HG03469 (cell line): ENCODE measurements around the gene GRB10.

Source experiments
- ATAC-seq: cut with Tn5 transposase; IDR thresholded peaks from one replicate; pipeline ENCODE4 v1.9.1; 2021; ENCODE audit warnings: mild to moderate bottlenecking, moderate library complexity, moderate number of reproducible peaks; ENCODE audit not compliant: unreplicated experiment

GRB10 gene

DNA sequence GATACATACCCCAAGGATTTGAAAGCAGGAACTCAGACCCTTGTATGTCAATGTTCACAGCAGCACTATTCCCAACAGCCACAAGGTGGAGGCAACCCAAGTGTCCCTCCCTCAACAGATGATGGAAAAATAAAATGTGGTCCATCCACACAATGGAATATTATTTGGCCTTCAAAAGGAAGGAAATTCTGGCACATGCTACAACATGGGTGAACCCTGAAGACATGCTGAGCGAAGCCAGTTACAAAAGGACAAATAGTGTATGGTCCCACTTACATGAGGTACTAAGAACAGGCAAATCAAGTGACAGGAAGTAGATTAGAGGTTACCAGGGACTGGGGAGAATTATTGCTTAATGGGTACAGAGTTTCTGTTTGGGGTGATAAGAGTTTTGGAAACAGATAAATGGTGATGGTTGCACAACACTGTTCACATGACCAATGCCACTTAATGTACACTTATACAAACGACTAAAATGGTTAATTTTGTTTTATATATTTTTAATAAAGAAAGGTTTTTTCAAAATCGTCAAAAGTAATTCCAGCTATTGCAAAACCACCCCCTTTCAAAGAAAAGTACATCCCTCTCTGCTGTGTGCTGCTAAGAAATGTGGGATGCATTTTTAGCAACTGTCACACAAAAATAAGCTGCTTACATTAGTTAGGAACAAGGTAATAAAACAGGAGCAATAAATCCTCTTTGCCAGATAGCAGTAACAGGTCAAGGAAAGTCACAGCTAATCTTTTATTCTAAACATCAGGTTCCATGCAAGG lies 85.7 kb downstream of the GRB10 start:
- no peak for ATAC-seq

- no peak for ATAC-seq
These were observed 87.7 kb downstream of the GRB10 start for GRCh38 chr7:50695026-50695425.

DNA sequence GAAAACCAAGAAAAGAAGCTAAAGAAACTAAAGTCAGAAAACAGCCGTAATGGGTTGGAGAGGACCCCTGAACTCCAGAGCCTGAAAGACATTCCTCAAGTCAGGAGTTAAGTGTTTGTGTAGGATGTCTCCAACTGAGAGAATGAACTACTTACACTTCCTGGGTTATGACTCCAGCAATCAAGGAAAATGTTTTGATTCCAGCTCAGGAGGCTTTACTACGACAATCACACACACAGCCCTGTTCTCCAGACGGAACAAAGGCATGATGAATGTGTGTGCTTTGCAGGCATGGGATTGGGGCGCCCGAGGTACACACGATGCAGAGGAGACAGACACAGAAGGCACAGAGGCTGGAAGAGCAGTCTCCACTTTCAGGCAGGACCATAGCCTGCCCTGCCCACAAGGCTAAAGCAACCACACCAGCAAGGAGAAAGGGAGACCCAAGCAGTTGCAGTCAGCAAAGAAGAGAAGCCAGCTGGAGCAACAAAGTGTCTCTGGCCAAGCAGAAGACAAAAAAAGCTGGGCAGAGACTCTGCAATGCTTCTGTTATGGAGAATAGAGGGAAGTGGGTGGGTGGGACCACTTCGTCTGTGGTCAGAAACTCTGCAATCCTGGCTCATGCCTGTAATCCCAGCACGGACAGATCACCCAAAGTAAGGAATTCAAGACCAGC lies 89.1 kb downstream of the GRB10 start:
- no peak for ATAC-seq

DNA sequence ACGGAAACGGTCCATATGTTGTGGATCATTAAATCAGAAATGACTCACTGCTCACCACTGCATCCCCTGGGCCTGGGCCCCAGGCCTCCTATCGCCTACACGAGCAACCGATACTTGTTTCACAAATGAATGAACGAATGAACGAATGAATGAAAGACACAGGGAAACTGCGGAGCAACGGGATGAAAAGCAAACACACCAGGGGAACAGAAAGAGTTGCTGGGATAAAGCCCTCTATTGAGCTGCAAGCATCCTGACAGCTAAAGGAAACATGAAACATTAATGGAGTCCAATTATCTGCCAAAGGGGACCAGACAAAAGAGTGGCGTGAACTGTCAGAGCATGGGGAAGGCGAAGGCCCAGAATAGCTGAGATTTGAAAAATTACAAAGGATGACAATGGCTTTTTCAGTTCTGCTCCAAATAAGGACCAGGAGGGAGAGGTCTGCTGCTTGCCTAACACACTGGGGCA lies 92.1 kb downstream of the GRB10 start:
- no peak for ATAC-seq

GRCh38 chr7:50688226-50688590 lies 94.5 kb downstream of the GRB10 start:
- ATAC-seq: no peak

DNA sequence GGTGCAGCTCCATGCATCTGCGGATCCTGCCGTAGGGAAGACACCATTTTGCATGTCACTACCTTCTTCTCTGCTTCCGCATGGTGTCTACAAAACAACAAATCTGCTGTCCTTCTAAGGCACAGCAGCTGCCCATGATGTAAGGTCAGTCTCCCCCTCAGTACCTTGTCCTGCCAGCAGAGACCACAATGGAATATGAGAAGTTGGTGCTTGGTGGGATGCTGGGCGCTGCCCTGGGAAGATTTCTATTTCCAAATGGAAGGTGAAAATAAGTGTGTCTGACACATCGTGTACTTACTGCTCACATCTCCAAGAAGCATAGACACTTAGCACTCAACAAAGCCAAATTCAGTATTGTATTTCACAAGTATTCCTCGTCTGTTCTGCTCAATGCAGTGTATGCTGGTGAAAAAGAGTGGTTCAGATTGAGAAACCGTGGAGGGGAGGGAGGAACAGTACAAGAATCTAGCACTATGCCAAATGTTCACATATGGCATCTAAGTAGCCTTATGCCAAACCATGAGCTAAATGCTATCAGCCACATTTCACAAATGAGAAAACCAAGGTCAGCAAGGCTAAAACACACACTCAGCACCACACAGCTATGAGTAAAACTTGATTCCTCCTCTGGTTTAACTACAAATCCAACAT lies 95.0 kb downstream of the GRB10 start:
- ATAC-seq: no peak

DNA sequence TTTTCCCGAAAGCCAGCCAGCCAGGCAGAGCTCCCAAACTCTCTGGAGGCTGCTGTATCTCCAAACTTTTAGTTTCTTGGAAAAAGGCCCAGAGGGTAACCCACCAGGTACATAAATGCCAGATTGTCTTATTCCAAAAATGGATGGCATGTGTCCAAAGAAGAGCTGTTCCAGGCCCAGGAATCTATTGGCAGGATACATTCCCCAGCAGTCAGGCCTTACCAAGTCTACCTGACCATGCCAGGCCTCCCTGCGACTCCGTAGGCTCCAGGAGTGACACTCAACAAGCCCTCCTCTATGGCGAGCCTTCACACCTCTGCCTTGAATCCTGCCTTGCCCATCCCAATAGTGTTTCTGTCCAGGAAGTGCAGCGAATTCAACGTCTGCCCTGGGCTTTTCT lies 95.6 kb downstream of the GRB10 start:
- no peak for ATAC-seq

- ATAC-seq: no peak
These were observed 97.3 kb downstream of the GRB10 start for GRCh38 chr7:50685135-50686065.

DNA sequence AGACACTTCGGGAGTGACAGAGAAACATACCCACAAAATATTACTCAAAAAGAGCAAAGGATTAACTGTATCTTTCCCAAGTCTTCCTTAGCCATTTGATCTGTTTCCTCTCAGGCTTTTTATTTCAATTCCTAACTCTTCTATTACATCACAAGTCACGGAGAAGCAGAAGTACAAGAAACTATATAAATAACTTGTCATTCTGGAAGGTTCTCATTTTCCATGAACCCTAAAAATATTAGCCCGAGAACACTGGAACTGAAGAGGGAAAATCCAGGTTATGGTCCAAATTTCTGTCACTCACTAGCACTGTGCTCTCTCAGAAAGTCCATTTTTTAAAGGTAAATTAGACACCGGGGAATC lies 98.0 kb downstream of the GRB10 start:
- ATAC-seq: no peak

DNA sequence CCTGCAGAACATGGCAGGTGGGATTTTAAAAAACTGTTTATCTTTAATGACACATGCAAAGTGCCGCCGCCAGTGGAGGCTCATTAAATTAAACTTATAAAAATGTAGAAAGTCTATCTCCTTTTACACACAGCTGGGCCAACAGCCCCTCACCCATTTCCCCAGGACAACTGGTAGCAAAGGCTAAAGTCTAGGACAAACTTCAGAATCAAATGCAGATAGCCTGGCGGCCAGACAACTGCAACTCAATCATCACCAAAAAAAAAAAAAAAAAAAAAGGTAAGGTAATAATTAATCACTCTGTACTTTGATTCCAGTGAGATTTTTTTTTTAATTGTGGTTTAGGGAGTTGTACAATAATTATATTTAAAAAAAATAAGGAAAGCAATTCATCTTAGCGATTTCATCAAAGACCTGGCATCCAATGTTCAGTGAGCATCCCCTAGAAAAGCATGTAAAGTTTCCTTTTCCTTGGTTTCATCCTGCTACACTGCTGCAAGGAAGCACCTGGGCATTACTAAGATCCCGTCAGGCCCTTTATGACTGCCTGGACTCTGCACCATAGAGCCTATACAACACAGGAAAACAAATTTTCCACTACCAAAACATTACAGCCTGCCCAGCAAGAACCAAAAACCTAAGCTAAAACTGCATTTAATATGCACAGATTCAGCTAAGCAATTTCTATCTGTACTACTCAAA lies 98.5 kb downstream of the GRB10 start:
- no peak for ATAC-seq

DNA sequence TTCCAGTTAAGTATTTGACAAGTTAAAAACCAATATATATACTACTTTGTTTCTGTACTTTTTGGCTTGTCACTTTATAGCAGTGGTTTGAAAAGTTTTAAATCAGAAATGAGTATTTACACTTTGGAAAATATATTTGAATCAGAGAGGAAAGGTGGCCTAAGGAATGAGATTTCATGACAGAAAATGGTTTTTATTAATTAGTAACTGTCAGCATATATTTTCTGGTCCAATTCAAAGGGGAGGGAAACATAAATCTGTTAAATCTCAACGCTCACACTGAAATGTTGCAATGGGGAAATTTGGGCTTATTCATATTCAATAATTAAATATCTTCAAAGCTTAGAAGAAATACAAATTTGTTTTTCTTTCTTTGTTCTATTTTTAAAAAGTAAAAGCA lies 100.1 kb downstream of the GRB10 start:
- no peak for ATAC-seq

DNA sequence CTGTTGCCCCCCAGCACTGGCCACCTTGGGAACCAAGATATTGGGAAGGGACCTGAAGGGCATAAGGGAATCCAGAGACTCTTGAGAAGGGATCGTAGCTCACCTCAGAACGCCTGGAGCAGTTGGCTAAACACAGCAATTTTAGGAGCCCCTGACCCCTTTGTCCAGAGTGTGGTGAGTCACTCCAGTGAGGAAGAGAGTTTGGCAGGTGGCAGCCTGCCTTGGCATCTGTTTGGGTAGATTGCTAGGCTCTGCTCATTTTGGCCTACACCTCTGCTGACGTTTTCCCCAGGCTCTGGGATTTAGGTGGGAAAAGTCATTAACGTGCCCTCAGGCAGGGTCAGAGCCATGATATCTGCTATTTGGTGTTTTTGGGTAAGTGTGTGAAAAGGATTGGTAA lies 100.6 kb downstream of the GRB10 start:
- ATAC-seq: no peak

DNA sequence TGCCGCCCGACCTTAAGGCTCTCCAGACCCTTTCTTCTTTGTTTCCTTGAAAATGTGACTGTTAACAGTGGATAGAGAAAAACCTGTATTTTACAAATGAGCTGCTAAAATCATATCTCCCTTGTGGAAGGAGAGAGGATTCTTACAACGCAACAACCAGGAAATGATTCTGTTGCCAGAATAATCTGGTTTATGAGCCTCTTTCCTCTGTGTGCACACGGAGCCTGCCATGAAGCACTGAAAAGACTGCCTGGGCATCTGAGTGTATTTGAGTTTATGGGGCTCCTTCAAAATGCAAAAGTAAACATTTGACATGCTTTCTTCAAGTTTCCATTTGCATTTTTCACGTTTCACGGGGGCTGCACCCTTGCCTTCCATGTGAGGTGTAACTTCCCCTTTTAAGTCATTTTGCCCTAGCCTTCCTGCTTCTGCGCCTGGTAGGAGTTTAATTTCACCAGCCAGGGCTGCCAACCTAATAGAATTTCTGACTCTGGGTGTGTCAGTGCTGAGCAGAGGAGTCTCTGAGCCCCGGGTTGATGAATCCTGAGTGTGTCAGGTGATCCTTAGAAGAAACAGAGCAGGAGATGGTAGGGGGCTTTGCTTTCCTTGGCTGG lies 101.2 kb downstream of the GRB10 start:
- ATAC-seq: no peak

GRCh38 chr7:50679218-50680007 lies 103.3 kb downstream of the GRB10 start:
- peak; percentile 60 for ATAC-seq

GRCh38 chr7:50678586-50678985 lies 104.1 kb downstream of the GRB10 start:
- ATAC-seq: no peak

DNA sequence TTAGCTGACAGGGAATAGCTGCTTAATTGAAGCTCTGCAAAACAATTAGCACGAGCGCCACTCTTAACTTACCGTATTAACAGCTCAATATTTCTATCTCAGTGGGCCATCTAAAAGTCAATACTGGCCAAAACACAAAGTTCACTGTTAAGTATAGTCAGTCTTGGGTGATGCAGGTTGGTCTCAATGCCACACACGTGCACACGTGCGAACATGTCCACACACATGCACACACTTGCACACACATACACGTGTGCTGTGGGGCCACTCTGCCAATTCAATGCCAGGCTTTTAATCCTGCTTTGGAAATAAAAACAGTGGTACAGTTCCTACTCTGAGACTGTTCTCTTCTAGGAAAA lies 105.1 kb downstream of the GRB10 start:
- no peak for ATAC-seq

- ATAC-seq: no peak
These were observed 105.7 kb downstream of the GRB10 start for GRCh38 chr7:50676740-50677637.

- no peak for ATAC-seq
These were observed 106.6 kb downstream of the GRB10 start for GRCh38 chr7:50676079-50676478.
